Activated naive CD8-positive, alpha-beta T cell treated with anti-CD3 and anti-CD28 coated beads, Interleukin-2, amount 50 U/mL, for 24 hours (primary cell): ENCODE data around the gene TGFBR1.

ENCODE experiments used
- ATAC-seq: fragments of 150-1000 bp; cut with Tn5 transposase; one replicate; pipeline ENCODE4 v1.10.0; 2021
- DNase-seq: peaks from one replicate; pipeline ENCODE4 v3.0.0; 2021
- H3K27ac Mint-ChIP-seq: one replicate; pipeline ENCODE4 v1.8.0; 2021; ENCODE audit warnings: mild to moderate bottlenecking, mixed read lengths
- H3K27me3 Mint-ChIP-seq: one replicate; pipeline ENCODE4 v1.8.0; 2021; ENCODE audit warnings: mixed read lengths
- H3K36me3 Mint-ChIP-seq: one replicate; pipeline ENCODE4 v1.8.0; 2021; ENCODE audit warnings: low read depth, mixed read lengths
- H3K4me1 Mint-ChIP-seq: one replicate; pipeline ENCODE4 v1.8.0; 2021; ENCODE audit warnings: mixed read lengths
- H3K4me3 Mint-ChIP-seq: one replicate; pipeline ENCODE4 v1.8.0; 2021; ENCODE audit warnings: mild to moderate bottlenecking, moderate library complexity, mixed read lengths
- H3K9me3 Mint-ChIP-seq: one replicate; pipeline ENCODE4 v1.8.0; 2021; ENCODE audit warnings: mixed read lengths

The TGFBR1 gene

GRCh38 chr9:99104459-99105151 lies at the start of gene TGFBR1:
Gene TGFBR1, plus strand, starts transcription at chr9:99105113. Its CDS starts 93 bp downstream, at chr9:99105206.
- Mint-ChIP-seq H3K4me3 (peak within 1 kb of the TSS; percentile 87), H3K9me3 (peaks cover 4% of the 10 kb centered on the region), H3K4me1 (peaks cover 52% of the 10 kb centered on the region), H3K36me3 (peaks cover 4% of the 10 kb centered on the region), H3K27ac (peak within 1 kb of the TSS; percentile 88), H3K27me3 (no peaks in the 10 kb centered on the region)
- DNase-seq, result peak; percentile 94
- peak; percentile 96 for ATAC-seq

- DNase-seq (no peak), ATAC-seq (no peak)
- H3K36me3 Mint-ChIP-seq, result no peaks in the 10 kb centered on the region
- H3K27ac Mint-ChIP-seq, result peak overlapping the region; percentile 40
- H3K9me3 Mint-ChIP-seq, result no peaks in the 10 kb centered on the region
- H3K4me1 Mint-ChIP-seq, result peaks cover 70% of the 10 kb centered on the region
- no peaks in the 10 kb centered on the region for H3K27me3 Mint-ChIP-seq
- H3K4me3 Mint-ChIP-seq, result no peak overlapping the region
Measured at GRCh38 chr9:99055384-99055783, 49.5 kb upstream of the TGFBR1 start.

GRCh38 chr9:99056186-99056585 lies 48.7 kb upstream of the TGFBR1 start:
- H3K27ac Mint-ChIP-seq, result no peak overlapping the region
- no peak for ATAC-seq
- no peaks in the 10 kb centered on the region for H3K36me3 Mint-ChIP-seq

GRCh38 chr9:99056886-99057664 lies 47.8 kb upstream of the TGFBR1 start:
- H3K27me3 Mint-ChIP-seq, result no peaks in the 10 kb centered on the region
- peaks cover 72% of the 10 kb centered on the region for H3K4me1 Mint-ChIP-seq
- peak; percentile 68 for ATAC-seq
- no peaks in the 10 kb centered on the region for H3K36me3 Mint-ChIP-seq
- H3K9me3 Mint-ChIP-seq, result no peaks in the 10 kb centered on the region
- peak overlapping the region; percentile 64 for H3K4me3 Mint-ChIP-seq
- no peak for DNase-seq
- peak overlapping the region; percentile 65 for H3K27ac Mint-ChIP-seq

More at GRCh38 chr9:99056186-99056585, 48.7 kb upstream of the TGFBR1 start:
- H3K4me3 Mint-ChIP-seq, result no peak overlapping the region
- no peaks in the 10 kb centered on the region for H3K27me3 Mint-ChIP-seq
- no peaks in the 10 kb centered on the region for H3K9me3 Mint-ChIP-seq
- DNase-seq, result no peak
- H3K4me1 Mint-ChIP-seq, result peaks cover 70% of the 10 kb centered on the region

- no peaks in the 10 kb centered on the region for H3K9me3 Mint-ChIP-seq
- DNase-seq (peak; percentile 76), ATAC-seq (peak; percentile 55)
- peak overlapping the region; percentile 64 for H3K4me3 Mint-ChIP-seq
- no peaks in the 10 kb centered on the region for H3K36me3 Mint-ChIP-seq
- H3K27me3 Mint-ChIP-seq, result no peaks in the 10 kb centered on the region
- H3K4me1 Mint-ChIP-seq, result peaks cover 71% of the 10 kb centered on the region
- H3K27ac Mint-ChIP-seq, result peak overlapping the region; percentile 65
Measured at GRCh38 chr9:99057665-99058625, 47.0 kb upstream of the TGFBR1 start.

- peak; percentile 22 for DNase-seq
- peaks cover 62% of the 10 kb centered on the region for H3K4me1 Mint-ChIP-seq
- ATAC-seq, result peak; percentile 52
- H3K27me3 Mint-ChIP-seq, result no peaks in the 10 kb centered on the region
- peak overlapping the region; percentile 33 for H3K27ac Mint-ChIP-seq
- H3K36me3 Mint-ChIP-seq, result no peaks in the 10 kb centered on the region
- peak overlapping the region; percentile 64 for H3K4me3 Mint-ChIP-seq
- H3K9me3 Mint-ChIP-seq, result no peaks in the 10 kb centered on the region
Measured at GRCh38 chr9:99058964-99059921, 45.7 kb upstream of the TGFBR1 start.

GRCh38 chr9:99060621-99061020 lies 44.3 kb upstream of the TGFBR1 start:
- Mint-ChIP-seq H3K4me1 (peaks cover 51% of the 10 kb centered on the region), H3K4me3 (no peak overlapping the region), H3K27ac (no peak overlapping the region), H3K9me3 (no peaks in the 10 kb centered on the region), H3K36me3 (no peaks in the 10 kb centered on the region), H3K27me3 (no peaks in the 10 kb centered on the region)
- DNase-seq (no peak), ATAC-seq (no peak)

GRCh38 chr9:99062549-99062948 lies 42.4 kb upstream of the TGFBR1 start:
- Mint-ChIP-seq H3K4me1 (peaks cover 31% of the 10 kb centered on the region), H3K36me3 (no peaks in the 10 kb centered on the region), H3K9me3 (no peaks in the 10 kb centered on the region)

GRCh38 chr9:99063522-99063921 lies 41.4 kb upstream of the TGFBR1 start:
- Mint-ChIP-seq H3K9me3 (no peaks in the 10 kb centered on the region), H3K36me3 (no peaks in the 10 kb centered on the region), H3K4me3 (no peak overlapping the region), H3K27ac (no peak overlapping the region), H3K27me3 (no peaks in the 10 kb centered on the region), H3K4me1 (peaks cover 23% of the 10 kb centered on the region)
- ATAC-seq (no peak), DNase-seq (no peak)

More at GRCh38 chr9:99062549-99062948, 42.4 kb upstream of the TGFBR1 start:
- Mint-ChIP-seq H3K27me3 (no peaks in the 10 kb centered on the region), H3K27ac (no peak overlapping the region), H3K4me3 (no peak overlapping the region)
- ATAC-seq (no peak), DNase-seq (no peak)

GRCh38 chr9:99066571-99066970 lies 38.3 kb upstream of the TGFBR1 start:
- H3K27ac Mint-ChIP-seq, result no peak overlapping the region
- peaks cover 35% of the 10 kb centered on the region for H3K4me1 Mint-ChIP-seq
- ATAC-seq, result no peak
- DNase-seq, result no peak
- H3K36me3 Mint-ChIP-seq, result no peaks in the 10 kb centered on the region
- H3K27me3 Mint-ChIP-seq, result no peaks in the 10 kb centered on the region
- H3K9me3 Mint-ChIP-seq, result no peaks in the 10 kb centered on the region
- H3K4me3 Mint-ChIP-seq, result no peak overlapping the region

- Mint-ChIP-seq H3K4me1 (peaks cover 35% of the 10 kb centered on the region), H3K27me3 (no peaks in the 10 kb centered on the region), H3K36me3 (no peaks in the 10 kb centered on the region), H3K4me3 (no peak overlapping the region), H3K9me3 (no peaks in the 10 kb centered on the region), H3K27ac (peak overlapping the region; percentile 44)
- DNase-seq, result no peak
- ATAC-seq, result no peak
Measured at GRCh38 chr9:99069075-99069474, 35.8 kb upstream of the TGFBR1 start.

- no peak for ATAC-seq
- DNase-seq, result no peak
- H3K27ac Mint-ChIP-seq, result peak overlapping the region; percentile 44
- no peaks in the 10 kb centered on the region for H3K27me3 Mint-ChIP-seq
- no peaks in the 10 kb centered on the region for H3K36me3 Mint-ChIP-seq
- H3K4me3 Mint-ChIP-seq, result no peak overlapping the region
- peaks cover 37% of the 10 kb centered on the region for H3K4me1 Mint-ChIP-seq
- H3K9me3 Mint-ChIP-seq, result no peaks in the 10 kb centered on the region
Measured at GRCh38 chr9:99069546-99069945, 35.4 kb upstream of the TGFBR1 start.

- Mint-ChIP-seq H3K9me3 (no peaks in the 10 kb centered on the region), H3K27ac (no peak overlapping the region), H3K4me3 (no peak overlapping the region), H3K27me3 (no peaks in the 10 kb centered on the region), H3K36me3 (no peaks in the 10 kb centered on the region), H3K4me1 (peaks cover 44% of the 10 kb centered on the region)
- ATAC-seq (no peak), DNase-seq (no peak)
Measured at GRCh38 chr9:99070681-99071080, 34.2 kb upstream of the TGFBR1 start.
